Sigmoid colon (tissue), 7 donors: Measurements from ENCODE around the gene TCHH. TPM values are rescaled to one million over a fixed set of nuclear protein-coding genes. Genes with fewer than 3 reads are reported as not detected.

ENCODE experiments used
- DNase-seq: peaks from one replicate; pipeline ENCODE4 v3.0.0-alpha.2; 2019
- H3K27ac ChIP-seq, 4 donors: fragments of 200-600 bp; sonication (generic); one replicate each; pipeline ENCODE4 v1.5.1; 2016 to 2019; ENCODE audit warnings: mild to moderate bottlenecking in 1 of 4
- H3K27me3 ChIP-seq, 3 donors: fragments of 200-600 bp; sonication (generic); one replicate each; pipeline ENCODE4 v1.5.1; 2019; ENCODE audit warnings: mild to moderate bottlenecking in 1 of 3
- H3K36me3 ChIP-seq, 4 donors: fragments of 200-600 bp; sonication (generic); one replicate each; pipeline ENCODE4 v1.5.1; 2016 to 2019
- H3K4me1 ChIP-seq, 4 donors: fragments of 200-600 bp; sonication (generic); one replicate each; pipeline ENCODE4 v1.5.1; 2017 to 2019
- H3K4me3 ChIP-seq, 4 donors: fragments of 200-600 bp; sonication (generic); one replicate each; pipeline ENCODE4 v1.5.1; 2017 to 2019; ENCODE audit warnings: mild to moderate bottlenecking in 2 of 4, moderate library complexity in 1 of 4
- H3K9me3 ChIP-seq, 4 donors: fragments of 200-600 bp in 3 of 4; sonication (generic) in 3 of 4; one replicate each; pipeline versions ENCODE4 v1.5.1 to v1.6.1; 2013 to 2019
- EP300 ChIP-seq, 4 donors: sonication (generic); formaldehyde crosslinking; IDR thresholded peaks; one replicate each; pipeline ENCODE4 v1.6.1; 2017; ENCODE audit warnings: antibody characterized with exemption in 4 of 4
- POLR2A ChIP-seq, 2 donors: fragments of 450-650 bp; IDR thresholded peaks; one replicate each; pipeline ENCODE4 v1.6.1; 2016; ENCODE audit warnings: antibody characterized with exemption in 2 of 2, mild to moderate bottlenecking in 2 of 2, moderate library complexity in 2 of 2
- POLR2AphosphoS5 ChIP-seq, 4 donors: sonication (generic); formaldehyde crosslinking; IDR thresholded peaks; one replicate each; pipeline ENCODE4 v1.6.1; 2017; ENCODE audit warnings: antibody characterized with exemption in 4 of 4
- WGBS, 2 donors: extraction: QIAGEN DNeasy Blood & Tissue Kit; methylation state at CpG; one replicate each; pipeline ENCODE4 v1.1.7; 2013; 5-methylcytosine and 5-hydroxymethylcytosine counted together
- intact Hi-C: fragments of 100-400 bp; cut with DNase I; formaldehyde crosslinking; loops from one replicate; pipeline ENCODE4 v1.15.1; 2023
- polyA plus RNA-seq, 3 donors: library from polyadenylated mRNA; stranded (reverse); fragments of 200-250 nt; gene quantifications; one replicate each; pipeline ENCODE4 v1.2.3, GENCODE V29; 2013
- total RNA-seq, 4 donors: library from RNA; depleted of rRNA; stranded (reverse); fragments of >200 nt; gene quantifications; one replicate each; pipeline ENCODE4 v1.1.0, GENCODE V29; 2016
- TF ChIP-seq, protein P1 (sequence below), 4 experiments: fragments of 450-650 bp in 3 of 4; fragments of 200-600 bp in 1 of 4; IDR thresholded peaks; one replicate each; pipeline ENCODE4 v1.5.1; 2016 to 2019; ENCODE audit warnings: antibody characterized with exemption in 4 of 4, mild to moderate bottlenecking in 3 of 4, moderate library complexity in 2 of 4
- donor health status: healthy with polysubstance abuse.
- donor health status: Bipolar disorder and iron deficiency.
- donor health status: healthy.

Gene TCHH
- total and polyA plus RNA-seq, 7 donors, result under 0.01 to 0.28 (median 0.13) TPM; not detected in 3

DNA sequence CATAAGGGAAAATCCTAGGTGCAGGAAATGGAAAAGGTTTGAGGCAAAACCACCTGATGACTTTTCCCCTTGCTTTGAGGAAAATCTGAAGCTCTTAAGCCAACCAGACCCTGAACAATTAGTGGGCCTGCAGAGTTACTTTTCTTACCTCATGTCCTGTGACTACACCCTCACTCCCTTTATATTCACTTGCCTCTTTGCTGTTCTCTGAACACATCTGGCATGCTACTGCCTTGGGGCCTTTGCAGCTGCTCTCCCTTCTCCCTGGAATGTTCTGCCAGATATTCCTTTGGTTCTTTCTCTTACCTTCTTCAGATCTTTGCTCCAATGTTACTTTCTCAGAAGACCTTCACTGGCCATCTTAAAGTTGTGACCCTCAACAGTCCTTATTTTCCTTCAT, 22.0 kb upstream of the TCHH start:
- Histone ChIP-seq H3K9me3 (peaks cover 0 to 3% (median 1%) of the 10 kb centered on the region in 4 donors), H3K36me3 (no peaks in the 10 kb centered on the region), H3K4me3 (no peak overlapping the region), H3K27ac (no peak overlapping the region), H3K27me3 (peaks cover 0 to 3% (median 0%) of the 10 kb centered on the region in 3 donors), H3K4me1 (no peaks in the 10 kb centered on the region)
- intact Hi-C loops, result no loop called here
- DNase-seq, result no peak
- TF ChIP-seq EP300 (IDR thresholded peaks at IDR 0.05) (no peak), POLR2AphosphoS5 (IDR thresholded peaks at IDR 0.05) (no peak), POLR2A (IDR thresholded peaks at IDR 0.05) (no peak)
- TF ChIP-seq, protein P1, sequence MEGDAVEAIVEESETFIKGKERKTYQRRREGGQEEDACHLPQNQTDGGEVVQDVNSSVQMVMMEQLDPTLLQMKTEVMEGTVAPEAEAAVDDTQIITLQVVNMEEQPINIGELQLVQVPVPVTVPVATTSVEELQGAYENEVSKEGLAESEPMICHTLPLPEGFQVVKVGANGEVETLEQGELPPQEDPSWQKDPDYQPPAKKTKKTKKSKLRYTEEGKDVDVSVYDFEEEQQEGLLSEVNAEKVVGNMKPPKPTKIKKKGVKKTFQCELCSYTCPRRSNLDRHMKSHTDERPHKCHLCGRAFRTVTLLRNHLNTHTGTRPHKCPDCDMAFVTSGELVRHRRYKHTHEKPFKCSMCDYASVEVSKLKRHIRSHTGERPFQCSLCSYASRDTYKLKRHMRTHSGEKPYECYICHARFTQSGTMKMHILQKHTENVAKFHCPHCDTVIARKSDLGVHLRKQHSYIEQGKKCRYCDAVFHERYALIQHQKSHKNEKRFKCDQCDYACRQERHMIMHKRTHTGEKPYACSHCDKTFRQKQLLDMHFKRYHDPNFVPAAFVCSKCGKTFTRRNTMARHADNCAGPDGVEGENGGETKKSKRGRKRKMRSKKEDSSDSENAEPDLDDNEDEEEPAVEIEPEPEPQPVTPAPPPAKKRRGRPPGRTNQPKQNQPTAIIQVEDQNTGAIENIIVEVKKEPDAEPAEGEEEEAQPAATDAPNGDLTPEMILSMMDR (IDR thresholded peaks at IDR 0.05), result no peak

DNA sequence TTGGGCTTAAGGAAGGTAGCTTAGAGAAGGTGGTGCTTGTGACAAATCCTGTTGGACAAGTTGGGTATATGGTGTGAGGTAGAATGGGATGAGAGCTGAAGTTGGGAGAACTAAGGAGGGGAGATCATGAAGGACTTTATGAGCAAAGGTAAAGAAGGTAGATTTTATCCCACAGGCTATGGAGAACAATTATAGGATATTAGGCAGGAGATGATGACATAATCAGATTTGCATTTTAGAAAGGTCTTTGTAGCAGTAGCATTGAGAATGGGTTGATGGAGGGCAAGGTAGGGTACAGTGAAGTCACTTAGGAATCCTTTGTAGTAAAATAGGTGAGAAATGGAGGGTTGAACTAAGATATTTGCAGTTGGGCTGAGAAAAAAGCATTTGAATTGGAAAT, 14.9 kb upstream of the TCHH start:
- Histone ChIP-seq H3K36me3 (no peaks in the 10 kb centered on the region), H3K4me3 (no peak overlapping the region), H3K27ac (no peak overlapping the region), H3K9me3 (peaks cover 0 to 5% (median 1%) of the 10 kb centered on the region in 4 donors), H3K4me1 (no peaks in the 10 kb centered on the region), H3K27me3 (peaks cover 0 to 16% (median 4%) of the 10 kb centered on the region in 3 donors)
- intact Hi-C loops, result no loop called here
- DNase-seq, result no peak
- TF ChIP-seq POLR2A (IDR thresholded peaks at IDR 0.05) (no peak), POLR2AphosphoS5 (IDR thresholded peaks at IDR 0.05) (no peak), EP300 (IDR thresholded peaks at IDR 0.05) (no peak)
- TF ChIP-seq, protein P1 (IDR thresholded peaks at IDR 0.05), result no peak

DNA sequence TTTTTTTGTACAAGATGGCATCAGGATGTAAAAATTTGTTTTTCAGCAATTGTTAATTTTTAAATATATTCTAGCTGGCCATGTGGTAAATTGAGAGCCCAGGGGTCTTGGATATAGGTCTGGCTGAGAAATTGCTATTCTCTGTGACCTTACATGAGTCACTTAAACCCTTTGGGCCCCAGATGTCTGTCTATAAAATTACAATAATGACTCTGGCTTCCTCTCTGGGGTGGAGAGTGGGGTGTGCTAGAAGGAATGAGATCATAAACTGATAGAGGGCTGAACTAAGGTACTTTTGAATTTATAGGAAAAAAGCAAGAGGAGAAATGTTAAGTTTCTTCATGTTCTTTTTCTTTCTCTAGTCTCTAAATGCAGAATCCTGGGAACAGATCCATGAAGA, 12.4 kb upstream of the TCHH start:
- TF ChIP-seq POLR2AphosphoS5 (IDR thresholded peaks at IDR 0.05), result no peak
- TF ChIP-seq EP300 (IDR thresholded peaks at IDR 0.05), result no peak
- TF ChIP-seq, protein P1 (IDR thresholded peaks at IDR 0.05), result no peak
- no peak for TF ChIP-seq POLR2A (IDR thresholded peaks at IDR 0.05)
- H3K9me3 ChIP-seq, result peaks cover 0 to 5% (median 1%) of the 10 kb centered on the region in 4 donors
- H3K4me3 ChIP-seq, result no peak overlapping the region
- intact Hi-C loops, result no loop called here
- no peaks in the 10 kb centered on the region for H3K4me1 ChIP-seq
- peaks cover 0 to 20% (median 4%) of the 10 kb centered on the region in 3 donors for H3K27me3 ChIP-seq
- H3K27ac ChIP-seq, result no peak overlapping the region
- no peaks in the 10 kb centered on the region for H3K36me3 ChIP-seq
- DNase-seq, result no peak

DNA sequence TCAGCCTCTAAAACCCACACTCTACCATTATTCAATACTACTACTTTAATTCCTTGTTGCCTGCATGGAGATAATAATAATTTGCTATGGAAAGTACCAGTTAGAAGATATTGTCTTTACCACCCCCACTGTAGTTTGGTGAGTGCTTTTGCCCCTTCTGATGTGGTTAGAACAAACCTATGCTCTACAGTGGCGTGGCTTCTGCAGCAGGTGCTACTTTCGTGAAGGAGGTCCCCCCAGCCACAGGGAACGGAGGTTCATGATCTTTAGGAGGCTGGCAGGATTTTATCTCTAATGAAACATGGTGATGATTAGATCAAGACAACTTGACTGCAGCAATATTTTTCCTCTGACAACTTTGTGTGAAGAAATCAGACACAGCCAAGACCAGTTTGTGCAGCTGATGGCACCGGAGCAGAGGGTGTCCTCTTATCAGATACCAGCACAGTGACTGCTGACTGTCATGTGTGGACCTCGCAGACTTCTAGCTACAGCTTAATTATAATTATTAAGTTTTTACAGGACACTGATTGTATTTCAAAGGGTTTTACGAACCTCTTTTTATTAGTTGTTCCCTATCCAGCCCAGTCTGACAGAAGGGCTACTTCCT, 10.7 kb upstream of the TCHH start:
- Histone ChIP-seq H3K4me1 (no peaks in the 10 kb centered on the region), H3K27ac (no peak overlapping the region), H3K4me3 (no peak overlapping the region), H3K36me3 (no peaks in the 10 kb centered on the region), H3K9me3 (no peaks in the 10 kb centered on the region), H3K27me3 (peaks cover 0 to 20% (median 4%) of the 10 kb centered on the region in 3 donors)
- TF ChIP-seq, protein P1 (IDR thresholded peaks at IDR 0.05), result no peak
- TF ChIP-seq EP300 (IDR thresholded peaks at IDR 0.05) (no peak), POLR2AphosphoS5 (IDR thresholded peaks at IDR 0.05) (no peak), POLR2A (IDR thresholded peaks at IDR 0.05) (no peak)
- WGBS, 2 donors, result 62 to 63% methylated on average over 6 of the region's 6 CpGs
- intact Hi-C loops, result no loop called here
- DNase-seq, result no peak

DNA sequence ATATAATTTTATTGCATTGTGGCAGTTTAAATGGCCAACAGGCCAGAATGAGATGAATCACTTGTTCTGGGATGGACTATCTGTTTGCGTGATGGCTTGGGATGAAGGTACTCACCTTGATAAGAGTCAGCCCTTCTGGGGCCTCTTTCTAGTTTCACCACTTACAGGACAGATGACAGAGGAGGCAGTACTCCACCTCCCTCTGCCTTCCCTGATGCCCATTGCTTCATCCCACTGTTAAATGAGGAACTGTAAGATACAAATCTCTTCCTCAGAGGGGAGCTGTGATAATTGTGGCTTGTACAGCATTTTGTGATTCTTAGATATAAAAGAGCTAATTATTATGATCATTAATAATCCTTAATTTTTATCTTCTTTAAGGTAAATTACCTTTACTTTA, 3.7 kb upstream of the TCHH start:
- Histone ChIP-seq H3K36me3 (no peaks in the 10 kb centered on the region), H3K27ac (no peak overlapping the region), H3K4me1 (no peaks in the 10 kb centered on the region), H3K4me3 (no peak overlapping the region), H3K9me3 (no peaks in the 10 kb centered on the region), H3K27me3 (peaks cover 9 to 57% (median 34%) of the 10 kb centered on the region in 3 donors)
- no peak for TF ChIP-seq POLR2AphosphoS5 (IDR thresholded peaks at IDR 0.05)
- TF ChIP-seq, protein P1 (IDR thresholded peaks at IDR 0.05), result no peak
- TF ChIP-seq EP300 (IDR thresholded peaks at IDR 0.05), result no peak
- no peak for TF ChIP-seq POLR2A (IDR thresholded peaks at IDR 0.05)
- WGBS, 2 donors, result 89 to 91% methylated on average over 1 of the region's 1 CpG
- intact Hi-C loops, result no loop called here
- no peak for DNase-seq
